NCI-H226 (cell line): Measurements from ENCODE around the gene NCF2.
A peak's percentile ranks its signal among the peaks of the same experiment; 100 is the strongest.
"Not testable (repeated sequence)": the region's sequence is repeated elsewhere in the genome, so short reads cannot be mapped to it uniquely, and the experiment has no call there.

ENCODE experiments used
- DNase-seq: peaks from one replicate; pipeline ENCODE4 v3.0.0-alpha.2; 2015

Gene NCF2

GRCh38 chr1:183590244-183591191, at the start of gene NCF2:
Gene NCF2 (minus strand): TSS chr1:183590459. CDS start chr1:183590329, 130 bp downstream.
- DNase-seq = peak; percentile 54

DNA sequence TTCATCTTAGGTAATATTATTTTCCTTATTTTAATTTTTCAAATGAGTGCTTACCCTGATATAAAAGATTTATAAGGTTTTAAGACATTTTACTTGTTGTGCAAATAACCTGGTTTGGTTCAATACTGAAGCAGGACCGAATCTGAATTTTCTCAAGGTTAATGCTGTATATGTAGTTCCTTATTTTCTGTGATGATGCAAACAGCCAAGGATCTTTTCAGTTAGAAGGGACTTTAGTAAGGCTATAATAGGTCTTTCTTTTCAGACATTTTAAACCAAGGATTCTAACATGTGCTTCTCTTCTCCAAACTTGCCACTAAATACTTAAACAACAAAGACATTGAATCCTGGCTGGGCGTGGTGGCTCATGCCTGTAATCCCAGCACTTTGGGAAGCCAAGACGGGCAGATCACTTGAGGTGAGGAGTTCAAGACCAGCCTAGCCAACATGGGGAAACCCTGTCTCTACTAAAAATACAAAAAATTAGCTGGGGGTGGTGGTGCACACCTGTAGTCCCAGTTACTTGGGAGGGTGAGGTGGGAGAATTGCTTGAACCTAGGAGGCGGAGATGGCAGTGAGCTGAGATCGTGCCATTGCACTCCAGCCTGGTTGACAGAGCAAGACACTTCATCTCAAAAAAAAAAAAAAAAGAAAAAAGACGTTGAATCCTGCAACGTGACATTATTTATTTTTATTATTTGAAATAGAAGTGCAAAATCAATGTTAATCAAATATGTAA, 48.6 kb upstream of the NCF2 start:
- no peak for DNase-seq

- DNase-seq = no peak
Observed at GRCh38 chr1:183636783-183637182, 46.5 kb upstream of the NCF2 start.

GRCh38 chr1:183636334-183636682, 46.0 kb upstream of the NCF2 start:
- no peak for DNase-seq

- DNase-seq = peak; percentile 97
Observed at GRCh38 chr1:183635606-183636333, 45.5 kb upstream of the NCF2 start, which contains the start of gene ARPC5. Gene ARPC5 (minus strand): TSS chr1:183635783. CDS start chr1:183635659, 124 bp downstream.

DNA sequence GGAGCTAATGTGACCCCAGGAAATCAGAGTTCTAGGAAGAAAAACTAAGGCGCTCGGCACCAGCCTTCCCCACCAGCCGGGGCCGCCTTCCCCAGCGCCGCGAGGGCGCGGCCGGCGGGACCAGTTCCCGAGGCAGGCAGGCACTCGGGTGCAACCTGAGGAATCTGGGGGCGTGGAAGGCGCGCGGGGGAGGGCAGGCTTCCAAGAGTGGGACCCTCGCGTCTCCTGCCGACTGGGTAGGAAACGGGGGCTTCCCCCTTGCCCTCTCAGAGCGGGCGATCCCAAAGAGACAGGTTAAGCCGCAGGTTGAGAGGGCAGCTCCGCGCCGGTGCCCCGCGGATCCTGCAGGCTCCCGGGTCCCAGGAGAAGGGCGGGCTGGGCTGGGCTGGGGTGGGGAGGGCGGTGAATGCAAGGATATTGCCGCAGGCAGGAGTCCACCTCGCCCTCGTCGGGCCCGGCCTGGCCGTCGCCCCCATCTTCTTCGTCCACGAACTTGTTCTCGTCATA, 44.9 kb upstream of the NCF2 start:
- DNase-seq = peak; percentile 44

DNA sequence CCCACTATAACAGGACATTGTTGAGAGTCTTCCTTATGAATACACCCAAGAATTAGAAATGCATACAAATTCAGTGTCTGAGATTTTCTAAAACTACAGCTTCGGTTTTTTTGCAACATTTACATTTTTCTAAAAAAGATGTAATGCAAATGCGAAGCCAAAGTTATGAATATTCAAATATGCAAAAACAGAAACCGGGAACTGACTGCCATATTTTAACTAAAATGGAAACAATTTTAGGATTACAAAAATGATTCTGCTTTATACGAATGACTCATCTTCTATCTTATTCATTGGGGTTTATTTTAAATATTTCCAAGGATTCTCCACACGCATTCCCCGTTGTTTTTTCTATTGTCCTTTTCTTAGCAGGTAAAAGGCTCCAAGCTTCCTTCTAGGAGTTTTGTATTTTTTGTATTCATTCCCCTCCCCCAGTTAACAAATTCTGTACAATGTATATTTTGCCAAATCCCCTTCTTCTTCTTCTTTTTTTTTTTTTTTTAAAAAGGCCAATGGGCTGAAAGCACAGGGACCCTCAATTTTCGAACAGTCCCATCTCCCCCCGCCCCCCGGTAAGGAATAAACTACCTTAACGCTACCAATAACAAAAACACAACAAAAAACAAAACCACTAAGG, 44.3 kb upstream of the NCF2 start:
- DNase-seq = no peak

DNA sequence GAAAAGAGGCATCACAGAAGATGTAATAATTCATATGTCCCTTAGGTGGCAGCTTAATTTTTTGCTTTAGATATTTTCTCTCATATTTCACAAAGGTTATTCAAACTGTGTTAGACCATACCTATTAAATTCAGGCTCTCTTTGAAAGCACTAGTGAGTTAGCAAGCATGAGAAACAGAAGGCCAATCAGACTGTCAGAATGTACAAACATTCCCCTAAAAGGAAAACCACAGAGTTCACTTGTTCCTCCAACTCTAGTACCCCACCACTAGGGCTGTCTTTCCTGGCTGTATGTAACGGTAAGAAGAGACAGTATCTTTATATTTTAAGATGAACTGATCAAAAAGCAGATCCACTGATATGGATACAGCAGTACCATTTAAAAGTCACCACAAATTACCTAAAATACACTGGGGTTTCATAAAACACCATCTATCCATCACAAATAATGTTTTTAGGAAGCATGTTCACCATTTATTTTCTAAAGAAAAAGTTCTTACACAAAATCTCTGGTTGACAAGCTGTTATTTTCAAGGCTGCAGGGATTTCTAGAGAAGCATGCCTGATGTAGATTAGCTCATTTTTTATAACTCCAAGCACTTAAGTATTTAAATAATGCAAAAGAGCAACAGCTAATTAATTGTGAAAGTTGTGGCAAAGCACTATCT, 43.6 kb upstream of the NCF2 start:
- DNase-seq = peak; percentile 73

GRCh38 chr1:183632964-183633363, 42.7 kb upstream of the NCF2 start:
- no peak for DNase-seq

DNA sequence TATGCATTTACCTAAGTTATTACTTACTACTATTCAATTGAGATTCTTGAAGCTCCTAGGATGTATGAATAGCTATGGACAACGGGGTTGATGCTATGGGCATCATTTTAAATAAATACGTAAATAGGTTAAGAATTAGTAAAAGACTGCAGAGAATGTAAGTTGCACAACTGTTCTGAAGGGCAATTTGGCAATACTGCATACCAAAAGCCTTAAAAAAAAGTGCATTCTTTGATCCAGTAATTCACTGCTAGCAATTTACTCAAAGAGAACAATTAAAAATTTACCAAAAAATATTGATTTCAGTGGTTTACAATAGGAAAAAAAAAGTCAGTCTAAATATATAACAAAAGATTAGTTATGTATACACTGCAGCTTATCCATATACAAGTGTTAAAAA, 41.9 kb upstream of the NCF2 start:
- peak; percentile 61 for DNase-seq

GRCh38 chr1:183630748-183631147, 40.5 kb upstream of the NCF2 start:
- DNase-seq = peak; percentile 60

DNA sequence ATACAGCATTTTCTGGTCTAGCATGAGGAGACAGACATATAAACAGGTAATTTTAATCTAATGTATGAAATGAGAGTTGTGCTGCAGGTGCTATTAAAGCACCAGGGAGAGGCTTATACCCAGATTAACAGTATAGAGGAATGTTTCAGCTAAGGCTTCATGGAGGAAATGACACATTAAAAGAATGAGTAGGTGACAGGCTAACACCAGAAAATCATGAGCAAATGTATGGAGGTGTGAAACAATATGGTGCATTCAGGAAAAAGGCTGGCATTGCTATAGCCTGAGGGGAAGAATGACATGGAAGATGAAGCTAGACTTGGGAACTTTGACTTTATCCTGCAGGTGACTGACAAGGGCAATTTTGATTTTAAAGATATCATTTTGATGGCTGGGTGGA, 38.3 kb upstream of the NCF2 start:
- no peak for DNase-seq

GRCh38 chr1:183626236-183626635, 36.0 kb upstream of the NCF2 start:
- DNase-seq = not testable (repeated sequence)

GRCh38 chr1:183622884-183623785, 32.9 kb upstream of the NCF2 start:
- peak; percentile 55 for DNase-seq

- DNase-seq = no peak
Observed at GRCh38 chr1:183622013-183622412, 31.8 kb upstream of the NCF2 start.

DNA sequence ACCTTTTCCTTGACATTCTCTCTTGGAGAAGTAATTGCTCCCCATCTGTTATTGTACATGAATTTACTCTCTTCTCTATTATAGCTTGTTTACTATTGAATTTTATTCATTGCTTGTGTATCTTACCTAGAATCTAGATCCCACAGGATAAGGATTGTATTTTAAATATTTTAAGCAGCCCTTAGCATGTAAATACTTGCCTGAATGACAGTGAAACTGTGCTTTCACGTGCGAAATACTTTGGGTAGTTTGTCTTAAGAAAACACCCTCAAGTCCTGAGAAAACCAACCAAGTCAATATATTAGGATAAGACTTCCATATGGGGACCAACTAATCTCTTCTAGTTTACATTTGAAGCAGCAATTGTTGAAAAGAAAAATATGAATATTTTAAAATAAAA, 30.1 kb upstream of the NCF2 start:
- no peak for DNase-seq

GRCh38 chr1:183619781-183620180, 29.5 kb upstream of the NCF2 start:
- DNase-seq = no peak

DNA sequence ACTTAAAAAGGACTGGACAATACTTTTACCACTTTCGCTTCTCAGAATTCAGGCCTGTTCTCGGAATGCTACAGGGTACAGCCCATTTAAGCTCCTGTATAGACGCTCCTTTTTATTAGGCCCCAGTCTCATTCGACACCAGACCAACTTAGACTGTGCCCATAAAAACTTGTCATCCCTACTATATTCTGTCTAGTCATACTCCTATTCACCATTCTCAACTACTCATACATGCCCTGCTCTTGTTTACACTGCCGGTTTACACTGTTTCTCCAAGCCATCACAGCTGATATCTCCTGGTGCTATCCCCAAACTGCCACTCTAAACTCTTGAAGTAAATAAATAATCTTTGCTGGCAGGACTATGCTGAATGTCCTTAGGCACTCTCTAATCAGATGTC, 27.9 kb upstream of the NCF2 start:
- DNase-seq = not testable (repeated sequence)

DNA sequence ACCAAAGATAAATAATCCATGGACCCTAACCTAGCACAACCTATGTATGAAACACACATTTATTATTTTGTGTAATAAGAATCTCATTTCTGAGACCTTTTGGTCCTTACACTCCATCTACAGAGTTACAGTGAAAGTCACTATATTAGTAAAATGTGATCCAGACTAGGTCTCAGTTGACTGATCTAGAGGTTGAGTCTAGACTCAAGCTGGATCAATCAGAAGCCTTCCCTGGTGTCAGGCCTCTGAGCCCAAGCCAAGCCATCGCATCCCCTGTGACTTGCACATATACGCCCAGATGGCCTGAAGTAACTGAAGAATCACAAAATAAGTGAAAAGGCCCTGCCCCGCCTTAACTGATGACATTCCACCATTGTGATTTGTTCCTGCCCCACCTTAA, 22.7 kb upstream of the NCF2 start:
- DNase-seq = not testable (repeated sequence)

DNA sequence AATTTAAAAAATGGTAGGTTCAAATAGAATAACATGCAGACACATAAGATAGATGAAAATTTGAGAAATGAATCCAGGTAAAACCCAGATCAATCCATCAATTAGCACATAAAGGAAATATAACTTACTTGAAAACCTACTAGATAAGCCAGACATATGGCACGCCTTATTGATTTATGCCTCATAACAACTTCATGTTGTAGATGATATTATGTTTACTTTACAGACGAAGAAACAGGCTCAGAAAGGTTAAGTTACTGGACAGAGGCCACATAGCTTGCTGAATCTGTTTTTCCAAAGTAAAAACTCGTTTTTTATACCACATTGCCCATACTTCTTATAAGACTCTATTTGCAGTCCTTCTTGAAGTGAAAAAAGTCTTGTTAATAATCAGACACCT, 22.1 kb upstream of the NCF2 start:
- no peak for DNase-seq

DNA sequence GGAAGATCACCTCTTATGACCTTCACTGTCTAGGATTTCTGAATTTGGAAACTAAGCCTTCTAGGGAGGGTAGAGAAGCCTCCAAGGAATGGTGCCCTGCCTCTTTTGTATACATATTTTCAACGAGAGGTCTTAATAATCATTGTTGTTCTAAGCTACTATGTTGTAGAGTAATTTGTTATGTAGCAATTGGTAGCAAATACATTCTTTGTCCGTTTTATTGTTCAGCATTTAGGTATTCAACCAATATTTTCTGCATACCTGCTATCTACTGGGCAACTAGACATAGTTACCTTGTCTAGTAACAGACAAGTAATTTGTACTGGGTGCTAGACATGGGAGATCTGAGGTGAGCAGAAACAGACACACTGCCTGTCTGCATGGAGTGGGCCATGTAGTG, 20.8 kb upstream of the NCF2 start:
- no peak for DNase-seq
